ENCODE data around the gene UROD. TPM values are rescaled to one million over a fixed set of nuclear protein-coding genes. Genes with fewer than 3 reads are reported as not detected.
A peak's percentile ranks its signal among the peaks of the same experiment; 100 is the strongest.

The UROD gene
- total and polyA plus RNA-seq, 11 donors, result 58.2 to 95.8 (median 80.1) TPM

DNA sequence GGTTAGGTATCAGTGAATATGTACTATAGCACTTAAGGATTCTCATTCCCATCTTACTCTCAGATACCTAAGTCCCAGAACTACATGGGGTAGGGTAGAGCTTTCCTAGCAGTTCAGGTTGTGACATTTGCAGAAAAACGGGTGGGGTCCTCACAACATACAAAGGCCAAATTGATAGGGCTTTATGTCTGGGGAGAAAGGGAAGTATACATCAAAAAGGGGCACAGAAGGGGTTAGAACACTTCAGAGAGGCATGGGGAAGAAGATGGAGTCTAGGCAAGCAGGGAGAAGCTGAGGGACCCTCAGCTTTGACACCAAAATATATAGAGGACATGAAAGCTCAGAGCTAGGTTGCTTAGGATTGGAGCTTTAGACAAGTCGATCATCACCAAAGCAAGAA lies 3.6 kb downstream of the UROD start:
- DNase-seq, result no peak
- ATAC-seq, result no peak
- 71 to 76% (median 75%) methylated on average over 2 of the region's 2 CpGs for WGBS, 4 donors
- H3K4me1 ChIP-seq, result peaks cover 2 to 33% (median 22%) of the 10 kb centered on the region in 12 donors
- intact Hi-C loops (cut with DNase I), result loop anchor here in 8 of 10 donors (2.0 to 10.0 kb wide), 6 partner anchors 189 to 559 kb away; partner anchors contain the start of genes ZSWIM5 (in 2 of the 8), KIF2C (in 1 of the 8), RNU5D-1 (in 1 of the 8) and TESK2 (in 1 of the 8)
- no peak overlapping the region for H3K27ac ChIP-seq
- H3K4me3 ChIP-seq, result no peak overlapping the region
- H3K36me3 ChIP-seq, result peaks cover 0 to 26% (median 19%) of the 10 kb centered on the region in 9 donors
- no peaks in the 10 kb centered on the region for H3K27me3 ChIP-seq
- TF ChIP-seq POLR2A (IDR thresholded peaks at IDR 0.05), result no peak
- TF ChIP-seq, protein P1, sequence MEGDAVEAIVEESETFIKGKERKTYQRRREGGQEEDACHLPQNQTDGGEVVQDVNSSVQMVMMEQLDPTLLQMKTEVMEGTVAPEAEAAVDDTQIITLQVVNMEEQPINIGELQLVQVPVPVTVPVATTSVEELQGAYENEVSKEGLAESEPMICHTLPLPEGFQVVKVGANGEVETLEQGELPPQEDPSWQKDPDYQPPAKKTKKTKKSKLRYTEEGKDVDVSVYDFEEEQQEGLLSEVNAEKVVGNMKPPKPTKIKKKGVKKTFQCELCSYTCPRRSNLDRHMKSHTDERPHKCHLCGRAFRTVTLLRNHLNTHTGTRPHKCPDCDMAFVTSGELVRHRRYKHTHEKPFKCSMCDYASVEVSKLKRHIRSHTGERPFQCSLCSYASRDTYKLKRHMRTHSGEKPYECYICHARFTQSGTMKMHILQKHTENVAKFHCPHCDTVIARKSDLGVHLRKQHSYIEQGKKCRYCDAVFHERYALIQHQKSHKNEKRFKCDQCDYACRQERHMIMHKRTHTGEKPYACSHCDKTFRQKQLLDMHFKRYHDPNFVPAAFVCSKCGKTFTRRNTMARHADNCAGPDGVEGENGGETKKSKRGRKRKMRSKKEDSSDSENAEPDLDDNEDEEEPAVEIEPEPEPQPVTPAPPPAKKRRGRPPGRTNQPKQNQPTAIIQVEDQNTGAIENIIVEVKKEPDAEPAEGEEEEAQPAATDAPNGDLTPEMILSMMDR (IDR thresholded peaks at IDR 0.05), result no peak
- H3K9me3 ChIP-seq, result no peaks in the 10 kb centered on the region

DNA sequence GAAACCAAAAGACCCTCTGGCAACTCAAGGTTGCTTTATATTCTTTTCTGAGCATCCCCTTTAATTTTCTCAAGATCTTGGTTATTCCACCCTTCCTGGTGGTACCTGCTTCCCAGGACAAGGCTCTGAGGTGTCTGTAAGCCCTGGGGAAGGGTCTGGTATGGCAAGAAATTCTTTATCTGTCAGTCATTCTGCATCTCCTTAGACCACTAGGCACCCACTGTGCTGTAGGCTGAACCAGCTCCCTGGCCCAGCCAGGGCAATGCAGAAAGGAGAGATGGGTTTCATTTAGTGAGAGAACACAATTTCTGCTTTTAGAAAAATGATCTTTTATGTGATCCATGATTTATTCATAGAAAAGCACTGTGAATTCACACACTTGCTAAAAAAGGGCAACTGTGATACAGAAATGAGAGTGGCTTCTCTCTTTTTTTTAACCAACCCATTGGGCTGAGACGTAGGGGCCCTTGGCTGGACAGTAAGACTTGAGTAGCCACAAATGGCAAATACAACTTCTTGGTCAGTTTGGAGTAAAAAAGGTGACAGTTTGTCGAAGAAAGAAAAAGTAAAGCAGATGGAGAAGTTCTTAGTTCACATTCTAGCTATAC lies 4.1 kb downstream of the UROD start:
- 80 to 96% (median 87%) methylated on average over 2 of the region's 2 CpGs for WGBS, 4 donors
- intact Hi-C loops (cut with DNase I), result loop anchor here in 6 of 10 donors (10.0 kb wide), 4 partner anchors 189 to 559 kb away; partner anchors contain the start of genes ZSWIM5 (in 2 of the 6), KIF2C (in 1 of the 6), RNU5D-1 (in 1 of the 6) and TESK2 (in 1 of the 6)
- no peak for TF ChIP-seq POLR2A (IDR thresholded peaks at IDR 0.05)
- TF ChIP-seq, protein P1 (IDR thresholded peaks at IDR 0.05), result no peak
- peaks cover 2 to 33% (median 21%) of the 10 kb centered on the region in 12 donors for H3K4me1 ChIP-seq
- H3K27ac ChIP-seq, result no peak overlapping the region
- H3K4me3 ChIP-seq, result no peak overlapping the region
- DNase-seq, result no peak
- no peak for ATAC-seq
- H3K9me3 ChIP-seq, result no peaks in the 10 kb centered on the region
- H3K27me3 ChIP-seq, result no peaks in the 10 kb centered on the region
- H3K36me3 ChIP-seq, result peaks cover 0 to 26% (median 19%) of the 10 kb centered on the region in 9 donors

DNA sequence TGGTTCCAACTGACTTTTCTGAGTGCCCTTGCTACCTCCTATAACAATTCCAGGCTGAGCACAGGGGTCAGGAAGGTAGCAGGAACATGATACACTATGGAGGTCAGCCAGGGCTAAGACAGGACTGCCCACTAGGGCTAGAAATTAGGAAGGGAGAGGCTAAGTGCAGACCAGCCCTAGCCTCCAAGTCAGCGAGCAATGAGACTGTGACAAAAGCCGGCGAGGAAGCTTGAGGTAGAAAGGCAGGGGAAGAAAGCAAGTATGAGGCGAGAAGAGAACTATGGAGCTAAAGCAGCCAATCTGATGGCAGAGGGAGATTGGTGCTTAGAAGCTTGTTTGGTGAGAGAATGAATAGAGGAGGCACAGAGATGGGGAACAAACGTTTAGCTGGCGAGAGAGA lies 4.7 kb downstream of the UROD start:
- TF ChIP-seq POLR2A (IDR thresholded peaks at IDR 0.05), result no peak
- TF ChIP-seq, protein P1 (IDR thresholded peaks at IDR 0.05), result no peak
- H3K9me3 ChIP-seq, result no peaks in the 10 kb centered on the region
- no peak overlapping the region for H3K27ac ChIP-seq
- H3K27me3 ChIP-seq, result no peaks in the 10 kb centered on the region
- intact Hi-C loops (cut with DNase I), result loop anchor here in 6 of 10 donors (10.0 kb wide), 4 partner anchors 188 to 558 kb away; partner anchors contain the start of genes ZSWIM5 (in 2 of the 6), KIF2C (in 1 of the 6), RNU5D-1 (in 1 of the 6) and TESK2 (in 1 of the 6)
- 64 to 76% (median 68%) methylated on average over 6 of the region's 6 CpGs for WGBS, 4 donors
- ATAC-seq (no peak), DNase-seq (no peak)
- H3K36me3 ChIP-seq, result peaks cover 0 to 26% (median 19%) of the 10 kb centered on the region in 9 donors
- H3K4me3 ChIP-seq, result no peak overlapping the region
- peaks cover 0 to 27% (median 16%) of the 10 kb centered on the region in 12 donors for H3K4me1 ChIP-seq

DNA sequence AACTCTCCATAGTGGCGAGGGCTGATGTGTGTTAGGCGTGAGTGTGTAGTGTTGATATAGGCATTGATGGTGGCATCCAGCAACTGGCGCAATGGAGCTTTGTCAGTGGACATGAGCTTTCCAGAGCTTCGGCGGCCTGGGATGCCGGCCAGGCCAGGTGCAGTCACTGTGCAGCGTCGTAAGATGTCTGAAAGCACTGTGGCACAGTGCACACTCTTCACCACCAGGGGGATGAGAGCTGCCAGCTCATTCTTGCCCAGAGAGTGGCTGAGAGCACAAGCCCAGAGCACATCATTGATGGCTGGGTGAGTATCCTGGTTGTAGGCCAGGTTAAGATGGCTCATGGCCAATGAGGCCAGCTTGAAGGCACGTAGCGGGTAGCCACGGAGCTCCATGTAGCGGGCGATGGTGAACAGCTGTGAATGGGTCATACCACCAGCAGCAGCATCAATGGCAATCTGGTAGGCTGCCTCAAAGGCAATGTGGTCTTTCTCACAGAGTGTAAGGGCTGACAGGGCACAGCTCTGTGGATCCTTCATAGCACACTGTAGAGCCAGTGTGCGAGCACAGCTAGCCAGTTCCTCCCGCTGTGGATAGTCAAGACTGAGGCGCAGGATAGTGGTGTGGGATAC lies 6.7 kb downstream of the UROD start:
- intact Hi-C loops (cut with DNase I), result loop anchor here in 7 of 10 donors (1.0 to 10.0 kb wide), 5 partner anchors 186 to 556 kb away; partner anchors contain the start of genes ZSWIM5 (in 2 of the 7), KIF2C (in 1 of the 7), RNU5D-1 (in 1 of the 7) and TESK2 (in 1 of the 7)
- TF ChIP-seq, protein P1 (IDR thresholded peaks at IDR 0.05), result peak; percentile 40 to 73 (median 50)
- no peak for TF ChIP-seq POLR2A (IDR thresholded peaks at IDR 0.05)
- DNase-seq (no peak), ATAC-seq (peak in 3 of 4 donors; percentile 54 to 69 (median 67))
- Histone ChIP-seq H3K27ac (no peak overlapping the region), H3K4me1 (peaks cover 0 to 12% (median 5%) of the 10 kb centered on the region in 12 donors), H3K27me3 (no peaks in the 10 kb centered on the region), H3K36me3 (peaks cover 0 to 19% (median 14%) of the 10 kb centered on the region in 9 donors), H3K4me3 (no peak overlapping the region), H3K9me3 (peaks cover 0 to 5% (median 0%) of the 10 kb centered on the region in 12 donors)
- WGBS, 4 donors, result 64 to 72% (median 67%) methylated on average over 15 to 16 of the region's 16 CpGs
